Erythroblast (primary cell): ENCODE data around the gene OR2T11.

Experiments
- GATA1 ChIP-seq: IDR thresholded peaks from 2 replicates; pipeline ENCODE4 v1.6.1; 2011; ENCODE audit warnings: low read depth, mild to moderate bottlenecking, control low read depth, low read length, moderate library complexity
- POLR2A ChIP-seq: IDR thresholded peaks from 2 replicates; pipeline ENCODE4 v1.6.1; 2011; ENCODE audit warnings: mild to moderate bottlenecking, low read length

GRCh38 chr1:248631354-248632008 is 3.4 kb downstream of the OR2T11 start:
- TF ChIP-seq POLR2A: no peak
- no peak for TF ChIP-seq GATA1
